ENCODE results near the gene NOL11. TPM values are rescaled to one million over a fixed set of nuclear protein-coding genes. Genes with fewer than 3 reads are reported as not detected.

Gene NOL11
- total and polyA plus RNA-seq, 11 donors = 18.1 to 34.0 (median 22.6) TPM

- peaks cover 0 to 31% (median 0%) of the 10 kb centered on the region in 9 donors for H3K36me3 ChIP-seq
Observed at GRCh38 chr17:67675481-67675880, 42.3 kb upstream of the NOL11 start.

GRCh38 chr17:67676305-67676704 is 41.4 kb upstream of the NOL11 start:
- Histone ChIP-seq H3K9me3 (no peaks in the 10 kb centered on the region), H3K4me1 (peaks cover 0 to 19% (median 5%) of the 10 kb centered on the region in 12 donors), H3K4me3 (no peak overlapping the region), H3K36me3 (peaks cover 0 to 25% (median 0%) of the 10 kb centered on the region in 9 donors), H3K27me3 (no peaks in the 10 kb centered on the region), H3K27ac (no peak overlapping the region)
- intact Hi-C loops (cut with DNase I) = no loop called here
- DNase-seq (no peak), ATAC-seq (no peak)
- WGBS, 4 donors = 21 to 33% (median 30%) methylated on average over 4 of the region's 4 CpGs
- no peak for TF ChIP-seq POLR2A (IDR thresholded peaks at IDR 0.05)
- no peak for TF ChIP-seq CTCF (IDR thresholded peaks at IDR 0.05)

More at GRCh38 chr17:67675481-67675880, 42.3 kb upstream of the NOL11 start:
- H3K27ac ChIP-seq = peak overlapping the region in 1 of 12 donors; percentile 46
- H3K9me3 ChIP-seq = no peaks in the 10 kb centered on the region
- H3K27me3 ChIP-seq = no peaks in the 10 kb centered on the region
- intact Hi-C loops (cut with DNase I) = no loop called here
- 48 to 54% (median 53%) methylated on average over 4 of the region's 4 CpGs for WGBS, 4 donors
- no peak overlapping the region for H3K4me3 ChIP-seq
- ATAC-seq (peak in 2 of 4 donors; percentile 44 to 69), DNase-seq (peak in 1 of 5 donors; percentile 16)
- TF ChIP-seq POLR2A (IDR thresholded peaks at IDR 0.05) = no peak
- peaks cover 0 to 24% (median 5%) of the 10 kb centered on the region in 12 donors for H3K4me1 ChIP-seq

- DNase-seq (no peak), ATAC-seq (no peak)
- Histone ChIP-seq H3K9me3 (no peaks in the 10 kb centered on the region), H3K4me3 (no peak overlapping the region), H3K27ac (no peak overlapping the region), H3K27me3 (no peaks in the 10 kb centered on the region), H3K4me1 (peaks cover 0 to 18% (median 4%) of the 10 kb centered on the region in 12 donors), H3K36me3 (peaks cover 0 to 17% (median 0%) of the 10 kb centered on the region in 9 donors)
- TF ChIP-seq CTCF (IDR thresholded peaks at IDR 0.05) = no peak
- TF ChIP-seq POLR2A (IDR thresholded peaks at IDR 0.05) = no peak
- intact Hi-C loops (cut with DNase I) = no loop called here
- WGBS, 4 donors = 96 to 100% (median 99%) methylated on average over 2 of the region's 2 CpGs
Observed at GRCh38 chr17:67678414-67678813, 39.3 kb upstream of the NOL11 start.

GRCh38 chr17:67679225-67679624 is 38.5 kb upstream of the NOL11 start:
- Histone ChIP-seq H3K4me3 (no peak overlapping the region), H3K27ac (no peak overlapping the region), H3K9me3 (no peaks in the 10 kb centered on the region), H3K4me1 (peaks cover 0 to 18% (median 4%) of the 10 kb centered on the region in 12 donors), H3K36me3 (peaks cover 0 to 17% (median 0%) of the 10 kb centered on the region in 9 donors), H3K27me3 (no peaks in the 10 kb centered on the region)
- TF ChIP-seq POLR2A (IDR thresholded peaks at IDR 0.05) (no peak), CTCF (IDR thresholded peaks at IDR 0.05) (no peak)
- DNase-seq = no peak
- 96 to 100% (median 98%) methylated on average over 2 of the region's 2 CpGs for WGBS, 4 donors
- no peak for ATAC-seq
- intact Hi-C loops (cut with DNase I) = no loop called here

GRCh38 chr17:67679721-67680120 is 38.0 kb upstream of the NOL11 start:
- H3K4me1 ChIP-seq = peaks cover 0 to 18% (median 4%) of the 10 kb centered on the region in 12 donors
- ATAC-seq (no peak), DNase-seq (no peak)
- no peaks in the 10 kb centered on the region for H3K9me3 ChIP-seq
- intact Hi-C loops (cut with DNase I) = loop anchor here in 1 of 10 donors (10.0 kb wide), 1 partner anchor 205 kb away; no protein-coding TSS in a partner anchor
- WGBS, 4 donors = 86 to 93% (median 89%) methylated on average over 6 of the region's 6 CpGs
- no peaks in the 10 kb centered on the region for H3K27me3 ChIP-seq
- peaks cover 0 to 17% (median 0%) of the 10 kb centered on the region in 9 donors for H3K36me3 ChIP-seq
- no peak overlapping the region for H3K27ac ChIP-seq
- H3K4me3 ChIP-seq = no peak overlapping the region
- TF ChIP-seq CTCF (IDR thresholded peaks at IDR 0.05) = no peak
- no peak for TF ChIP-seq POLR2A (IDR thresholded peaks at IDR 0.05)

Measured in heart left ventricle (tissue), 16 donors.